Stimulated activated CD4-positive, alpha-beta T cell treated with anti-CD3 and anti-CD28 coated beads, Interleukin-12 subunit alpha, Interleukin-12 subunit beta, amount 100 ng/mL, for 4 hours (primary cell): Measurements from ENCODE around the gene PDLIM4.

Experiments
- DNase-seq: peaks from one replicate; pipeline ENCODE4 v3.0.0-alpha.2; 2020

Gene PDLIM4

GRCh38 chr5:132227485-132228240 lies 29.8 kb upstream of the PDLIM4 start, which contains the start of gene P4HA2:
P4HA2 (minus strand) TSS chr5:132227853; CDS start chr5:132218626, 9,227 bp downstream.
- DNase-seq, result peak; percentile 29

GRCh38 chr5:132228241-132229035 lies 29.1 kb upstream of the PDLIM4 start:
- DNase-seq, result no peak

GRCh38 chr5:132229236-132229635 lies 28.3 kb upstream of the PDLIM4 start:
- no peak for DNase-seq

- DNase-seq, result no peak
These were observed 26.6 kb upstream of the PDLIM4 start for GRCh38 chr5:132230871-132231270.

GRCh38 chr5:132232465-132232864 lies 25.0 kb upstream of the PDLIM4 start:
- no peak for DNase-seq

GRCh38 chr5:132233081-132233480 lies 24.4 kb upstream of the PDLIM4 start:
- no peak for DNase-seq

GRCh38 chr5:132233811-132234683 lies 23.4 kb upstream of the PDLIM4 start:
- DNase-seq, result no peak

- DNase-seq, result no peak
These were observed 22.8 kb upstream of the PDLIM4 start for GRCh38 chr5:132234684-132235062.

- no peak for DNase-seq
These were observed 22.2 kb upstream of the PDLIM4 start for GRCh38 chr5:132235340-132235739.

GRCh38 chr5:132237141-132237540 lies 20.4 kb upstream of the PDLIM4 start:
- no peak for DNase-seq

- DNase-seq, result no peak
These were observed 19.8 kb upstream of the PDLIM4 start for GRCh38 chr5:132237670-132238069.

- DNase-seq, result peak; percentile 77
These were observed 19.2 kb upstream of the PDLIM4 start for GRCh38 chr5:132238169-132238744.

- no peak for DNase-seq
These were observed 18.5 kb upstream of the PDLIM4 start for GRCh38 chr5:132238901-132239500.

- DNase-seq, result no peak
These were observed 17.7 kb upstream of the PDLIM4 start for GRCh38 chr5:132239776-132240175.

- no peak for DNase-seq
These were observed 14.0 kb upstream of the PDLIM4 start for GRCh38 chr5:132243366-132243977.

- no peak for DNase-seq
These were observed 11.9 kb upstream of the PDLIM4 start for GRCh38 chr5:132245593-132245992.

GRCh38 chr5:132246806-132247205 lies 10.7 kb upstream of the PDLIM4 start:
- no peak for DNase-seq

- no peak for DNase-seq
These were observed 6.9 kb upstream of the PDLIM4 start for GRCh38 chr5:132250547-132250946.

- DNase-seq, result no peak
These were observed 6.2 kb upstream of the PDLIM4 start for GRCh38 chr5:132251220-132251725.

GRCh38 chr5:132253008-132253441 lies 4.5 kb upstream of the PDLIM4 start:
- DNase-seq, result no peak

- no peak for DNase-seq
These were observed 3.8 kb upstream of the PDLIM4 start for GRCh38 chr5:132253452-132254320.
